ENCODE results near the gene GDF15.
A peak's percentile ranks its signal among the peaks of the same experiment; 100 is the strongest.

The GDF15 gene

GRCh38 chr19:18437491-18438330, 51.8 kb downstream of the GDF15 start, which contains the start of gene ISYNA1:
ISYNA1 (minus strand) TSS chr19:18438133; CDS start chr19:18437979, 154 bp downstream.
- TF ChIP-seq CTCF (conservative IDR thresholded peaks at IDR 0.05) = no peak
- 0 out of 2 replicates have a peak, but pooled peaks have one; percentile 43 for TF ChIP-seq ZFX (IDR thresholded peaks at IDR 0.05)
- H3K27ac ChIP-seq = peak within 1 kb of the TSS; percentile 77

GRCh38 chr19:18438331-18439024, 52.5 kb downstream of the GDF15 start:
- TF ChIP-seq CTCF (conservative IDR thresholded peaks at IDR 0.05) (no peak), ZFX (IDR thresholded peaks at IDR 0.05) (no peak)
- peak overlapping the region; percentile 77 for H3K27ac ChIP-seq
